ENCODE measurements around the gene ZHX3.

Gene ZHX3

DNA sequence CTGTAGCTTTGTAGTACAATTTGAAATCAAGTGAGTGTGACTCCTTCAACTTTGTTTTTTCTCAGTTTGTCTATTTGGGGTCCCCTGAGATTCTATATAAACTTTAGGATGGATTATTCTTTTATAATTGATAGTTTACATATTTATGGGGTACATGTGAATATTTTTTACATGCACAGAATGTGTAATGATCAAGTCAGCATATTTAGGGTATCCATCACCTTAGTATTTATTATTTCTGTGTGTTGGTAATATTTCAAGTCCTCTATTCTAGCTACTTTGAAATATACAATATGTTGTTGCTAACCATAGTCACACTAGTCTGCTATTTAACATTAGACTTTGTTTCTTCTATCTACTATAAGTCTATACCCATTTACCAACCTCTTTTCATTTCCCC is 129.9 kb downstream of the ZHX3 start:
- no peak for DNase-seq (ENCODE audit: low spot score)

DNA sequence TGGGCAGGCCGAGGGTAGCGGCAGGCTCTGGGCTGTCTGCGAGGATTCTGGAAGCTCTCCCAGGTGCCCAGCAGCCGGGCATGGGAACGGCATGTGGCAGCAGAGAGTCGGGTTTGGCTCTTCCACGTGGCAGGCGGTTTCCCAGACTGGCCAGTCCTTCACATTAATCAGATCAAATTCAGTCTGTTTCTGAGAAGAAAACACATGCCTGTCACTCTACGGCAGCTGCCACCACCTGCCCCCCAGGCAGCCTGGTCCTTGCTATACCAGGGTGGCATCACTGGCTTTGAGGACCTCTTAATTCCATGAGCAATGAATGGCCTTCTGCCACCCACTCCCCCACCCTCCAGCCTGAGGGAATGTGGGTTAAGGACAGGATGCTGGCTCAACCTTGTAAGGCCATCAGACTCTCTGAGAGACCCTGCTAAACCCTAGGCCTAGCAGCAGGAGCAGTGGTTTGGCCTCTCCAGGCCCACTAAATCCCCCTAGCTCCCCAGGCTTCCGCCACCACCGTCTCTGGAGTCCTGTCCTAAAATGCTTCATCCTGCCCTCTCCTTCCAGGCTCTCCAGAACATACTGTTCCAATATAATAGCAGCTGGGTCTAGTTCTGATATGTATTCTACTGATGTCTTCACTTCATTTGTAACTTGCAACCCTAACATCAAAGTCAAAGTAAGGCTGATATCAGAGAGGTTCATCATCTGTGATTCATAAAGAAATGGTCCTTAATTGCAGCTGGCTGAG is 132.3 kb downstream of the ZHX3 start:
- peak; percentile 76 for DNase-seq (ENCODE audit: low spot score)

DNA sequence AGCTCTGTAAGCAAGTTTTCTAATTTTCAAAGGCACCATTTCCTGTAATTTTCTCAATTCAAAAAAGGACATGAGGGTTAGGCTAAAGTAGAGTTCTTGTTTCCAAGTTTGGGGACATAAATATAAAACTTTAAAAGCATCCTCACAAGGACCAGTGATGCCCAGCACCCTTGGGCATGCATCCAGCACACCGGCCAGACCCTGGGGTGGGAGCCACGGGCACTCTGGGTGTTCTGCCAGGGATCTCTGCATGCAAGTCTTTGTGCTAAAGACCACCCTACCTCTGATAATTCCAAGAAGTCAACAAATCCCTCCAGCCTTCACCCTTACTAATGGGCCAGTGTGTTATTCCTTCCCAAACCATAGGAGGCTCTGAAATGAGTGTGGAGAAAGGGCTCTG is 133.7 kb downstream of the ZHX3 start:
- DNase-seq (ENCODE audit: low spot score), result no peak

DNA sequence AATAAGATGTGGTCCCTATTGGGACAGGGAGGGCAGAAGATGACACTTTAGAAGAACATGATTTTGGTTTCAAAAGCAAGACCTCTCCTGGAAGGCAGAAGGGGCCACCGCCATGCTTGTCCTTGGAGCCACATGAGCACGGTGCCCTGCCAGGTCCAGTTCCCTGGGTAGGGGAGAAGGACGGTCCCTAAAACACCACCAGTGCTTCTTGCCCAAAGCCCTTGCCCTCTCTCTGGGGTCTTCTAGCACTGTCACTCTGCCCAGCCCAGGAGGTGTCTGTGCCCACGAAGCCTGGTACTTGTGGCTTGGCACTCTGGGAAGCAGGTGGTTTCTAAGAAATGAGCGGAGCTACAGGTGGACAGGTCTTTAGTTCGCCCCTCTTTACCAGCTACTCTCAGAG is 134.1 kb downstream of the ZHX3 start:
- DNase-seq (ENCODE audit: low spot score), result no peak

DNA sequence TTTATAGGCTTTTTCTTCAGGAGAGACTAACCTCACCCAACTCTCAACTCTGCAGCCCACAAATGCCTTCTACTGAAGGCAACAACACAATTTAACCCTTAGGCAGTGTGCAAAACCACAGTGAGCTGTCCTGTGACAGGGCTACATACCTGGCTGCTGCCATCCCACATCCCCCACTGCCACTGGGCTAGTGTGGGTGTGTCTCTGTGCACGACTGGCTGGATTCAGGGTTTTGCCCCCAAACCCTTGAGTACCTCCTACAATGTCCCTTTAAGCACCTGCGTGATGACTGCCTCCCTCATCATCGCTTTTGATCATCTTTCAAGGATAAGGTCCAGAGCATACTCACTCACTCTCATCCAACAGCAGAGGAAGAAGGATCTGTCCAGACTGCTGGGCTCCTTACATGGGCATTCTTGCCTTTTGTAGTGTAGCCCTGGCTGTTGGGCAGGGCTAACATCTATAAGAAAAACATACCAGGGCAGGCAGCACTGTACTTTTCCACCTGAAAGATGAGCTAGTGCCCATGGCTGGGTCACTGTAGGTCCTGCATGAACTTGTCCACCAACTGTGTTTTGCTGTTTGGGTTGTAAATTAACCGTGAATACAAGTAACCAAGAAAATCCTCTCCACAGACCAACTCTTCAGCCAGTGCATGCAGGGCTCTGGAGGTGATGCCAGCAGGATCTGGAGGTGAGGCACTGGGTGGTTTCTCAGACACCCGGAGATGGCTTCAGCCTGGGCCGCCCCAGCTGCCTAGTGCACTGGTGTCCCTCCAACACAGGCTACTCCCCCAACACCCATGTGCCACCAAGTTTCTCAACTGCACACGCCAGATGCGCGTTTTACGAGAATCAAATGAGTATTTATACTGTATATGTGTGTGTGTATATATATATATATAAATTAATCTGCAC is 135.0 kb downstream of the ZHX3 start:
- DNase-seq (ENCODE audit: low spot score), result no peak

DNA sequence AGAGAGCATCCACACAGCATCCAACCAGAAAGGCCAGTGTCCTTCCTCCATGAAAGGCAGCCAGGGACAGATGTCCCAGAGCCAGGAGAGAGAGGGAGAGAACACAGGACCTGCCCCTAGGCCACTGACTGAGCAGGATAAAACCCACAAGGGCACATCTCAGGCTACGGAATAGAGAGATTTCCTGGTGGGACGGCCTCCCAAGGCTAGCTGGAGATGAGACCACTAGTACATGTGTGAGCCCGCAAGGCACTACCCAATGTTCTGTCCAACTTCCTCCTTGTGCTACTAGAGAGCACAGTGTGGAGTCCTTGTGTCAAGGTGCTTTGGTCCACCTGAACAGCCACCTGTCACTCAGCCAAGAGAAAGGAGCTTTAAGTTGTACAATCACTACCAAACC is 136.0 kb downstream of the ZHX3 start:
- no peak for DNase-seq (ENCODE audit: low spot score)

DNA sequence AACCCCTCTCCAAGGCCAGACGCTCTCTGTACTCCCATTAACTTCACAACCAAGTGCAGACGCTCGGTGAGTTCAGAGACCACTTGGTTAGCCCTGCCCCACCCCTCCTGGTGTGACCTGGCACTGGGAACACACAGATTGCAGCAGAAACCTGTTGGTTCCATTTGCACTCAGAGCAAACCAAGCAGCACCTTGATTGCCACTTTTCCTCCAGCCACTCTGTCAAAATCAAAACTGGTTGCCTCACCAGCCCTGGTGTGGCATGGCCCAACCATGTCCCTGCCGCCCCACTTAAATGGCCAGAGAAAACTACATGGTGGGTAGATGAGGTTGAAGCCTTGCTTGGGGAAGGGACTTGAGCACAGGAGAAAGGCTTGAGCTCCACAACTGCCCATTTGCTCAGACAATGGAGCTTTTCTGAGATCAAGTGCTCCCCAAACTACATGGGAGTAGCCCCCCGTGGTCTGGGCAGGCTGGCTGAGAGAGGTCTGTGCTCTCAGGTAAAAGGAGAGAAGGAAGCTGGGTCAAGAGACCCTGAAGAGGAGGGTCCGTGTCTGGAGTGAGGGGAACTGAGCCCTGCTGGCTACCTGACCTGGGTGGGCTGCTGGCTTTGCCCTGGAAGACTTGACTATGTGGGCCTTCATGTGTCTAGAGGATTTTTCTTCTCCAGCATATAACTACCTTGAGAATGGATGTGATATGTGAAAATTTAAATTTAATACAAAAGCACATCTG is 136.8 kb downstream of the ZHX3 start:
- no peak for DNase-seq (ENCODE audit: low spot score)

DNA sequence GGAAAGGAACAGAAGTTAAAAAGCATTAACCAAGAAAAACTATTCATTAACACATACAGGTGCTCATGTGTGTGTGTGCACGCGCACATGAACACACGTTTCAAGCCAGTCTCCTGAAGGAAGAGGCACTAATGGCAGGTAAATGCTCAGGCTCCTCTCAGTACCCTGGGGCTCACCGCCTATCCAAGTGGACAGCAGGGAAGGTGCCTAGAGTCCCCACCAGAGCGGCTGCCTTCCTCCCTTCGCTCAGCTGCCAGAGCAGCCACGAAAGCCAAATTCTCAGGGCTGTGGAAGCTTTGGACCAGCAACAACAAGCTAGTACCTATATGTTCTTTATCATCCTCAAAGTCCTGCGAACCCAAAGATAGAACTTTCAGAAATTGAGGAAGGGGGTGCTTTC is 137.6 kb downstream of the ZHX3 start:
- no peak for DNase-seq (ENCODE audit: low spot score)

DNA sequence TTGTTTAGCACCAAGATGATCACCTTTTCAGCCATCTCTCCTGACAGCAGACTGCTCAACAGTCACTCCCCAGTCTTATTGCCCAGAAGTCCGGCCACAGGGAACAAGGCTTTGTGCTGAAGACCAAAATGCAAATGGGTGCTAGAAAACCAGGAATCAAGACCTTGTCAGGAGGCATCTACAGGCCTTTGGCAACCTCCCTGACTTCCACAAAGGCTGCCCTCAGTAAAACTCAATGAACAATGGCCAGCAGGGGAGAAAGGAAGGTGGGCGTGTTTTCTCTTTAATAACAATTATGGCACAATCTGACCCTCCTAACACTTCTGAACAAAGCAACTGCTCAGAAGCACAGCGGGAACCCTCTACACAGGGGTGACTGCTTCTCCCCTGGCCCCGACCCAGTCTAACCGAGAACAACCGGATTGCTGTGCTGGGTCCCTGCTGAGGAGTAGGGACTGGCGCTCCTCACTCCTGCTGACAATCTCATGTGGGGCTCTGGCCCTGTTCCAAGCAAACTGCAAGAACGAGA is 138.6 kb downstream of the ZHX3 start:
- peak; percentile 67 for DNase-seq (ENCODE audit: low spot score)

DNA sequence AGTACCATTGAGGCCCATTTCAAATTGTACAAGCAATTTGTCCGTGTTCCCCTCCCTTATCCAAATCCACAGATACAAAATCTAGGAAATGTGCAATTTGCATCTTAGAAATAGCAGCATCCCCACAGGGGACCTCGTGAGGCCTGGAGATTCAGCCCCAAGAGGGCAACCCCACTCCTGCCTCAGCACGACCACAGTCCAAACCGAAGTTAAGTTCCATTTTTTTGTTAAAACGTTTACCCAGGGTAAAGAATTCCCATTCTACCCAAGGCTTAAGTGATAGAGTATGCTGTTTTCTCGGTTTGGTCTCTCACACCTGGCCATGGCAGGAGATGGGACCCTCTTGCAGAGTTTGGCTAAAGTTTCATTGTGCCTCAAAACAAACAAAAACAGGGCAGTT is 139.0 kb downstream of the ZHX3 start:
- no peak for DNase-seq (ENCODE audit: low spot score)

DNA sequence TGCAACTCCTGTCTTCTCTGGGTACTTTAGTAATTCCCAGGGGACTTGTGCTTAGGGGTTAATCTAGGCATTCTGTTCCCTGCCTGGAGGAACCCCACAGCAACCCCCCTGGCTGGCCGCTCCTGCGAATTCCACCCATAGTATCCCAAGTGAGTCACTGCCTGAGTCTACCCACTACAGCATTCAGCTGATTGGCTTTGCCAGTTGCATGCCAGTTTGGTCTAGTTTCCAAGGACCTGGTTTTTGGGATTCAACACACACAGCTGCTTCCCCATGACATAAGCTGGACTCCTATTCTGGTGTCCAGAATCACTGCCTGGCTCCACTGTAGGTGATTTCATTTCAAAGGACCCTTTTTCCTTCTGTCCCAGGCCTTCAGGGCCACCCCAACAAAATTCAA is 139.9 kb downstream of the ZHX3 start:
- DNase-seq (ENCODE audit: low spot score), result no peak

DNA sequence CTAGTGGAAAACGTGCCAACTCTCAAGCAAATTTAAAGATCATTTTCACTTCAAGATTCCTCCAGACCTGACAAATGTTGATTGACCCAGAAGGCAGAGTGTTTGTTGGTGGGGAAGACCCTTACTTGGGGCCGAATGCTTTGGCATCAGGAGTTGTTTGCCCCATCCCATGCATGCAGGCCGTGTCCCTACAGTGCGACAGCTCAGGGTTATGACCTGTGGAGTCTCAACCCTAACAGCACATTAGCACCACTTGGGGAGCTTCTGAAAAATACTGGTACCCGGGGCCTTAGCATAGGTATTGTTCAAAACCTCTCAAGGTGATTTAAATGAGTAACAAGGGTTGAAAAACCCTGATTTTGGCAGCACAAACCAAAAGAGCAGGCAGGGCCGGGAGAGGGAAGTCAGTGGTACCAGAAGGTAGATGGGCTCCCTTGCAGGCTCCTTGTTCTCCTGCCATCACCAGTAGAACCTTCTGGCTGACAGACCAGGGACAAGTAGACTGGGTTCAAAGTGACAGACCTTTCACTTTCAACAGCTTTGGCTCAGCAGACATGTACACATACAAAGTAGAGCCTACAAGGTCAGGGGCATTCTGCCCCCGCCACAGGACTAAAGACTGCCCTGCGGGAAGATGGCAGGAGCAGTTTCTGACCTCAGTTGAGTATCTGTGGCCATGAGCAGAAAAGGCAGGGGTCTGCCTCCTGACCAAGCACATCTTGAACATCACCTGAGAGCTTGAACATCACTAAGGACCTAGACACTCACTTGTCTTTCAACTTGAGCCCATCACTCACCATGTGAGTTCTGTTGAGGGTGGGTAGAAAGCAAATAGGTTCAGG is 140.6 kb downstream of the ZHX3 start:
- no peak for DNase-seq (ENCODE audit: low spot score)

DNA sequence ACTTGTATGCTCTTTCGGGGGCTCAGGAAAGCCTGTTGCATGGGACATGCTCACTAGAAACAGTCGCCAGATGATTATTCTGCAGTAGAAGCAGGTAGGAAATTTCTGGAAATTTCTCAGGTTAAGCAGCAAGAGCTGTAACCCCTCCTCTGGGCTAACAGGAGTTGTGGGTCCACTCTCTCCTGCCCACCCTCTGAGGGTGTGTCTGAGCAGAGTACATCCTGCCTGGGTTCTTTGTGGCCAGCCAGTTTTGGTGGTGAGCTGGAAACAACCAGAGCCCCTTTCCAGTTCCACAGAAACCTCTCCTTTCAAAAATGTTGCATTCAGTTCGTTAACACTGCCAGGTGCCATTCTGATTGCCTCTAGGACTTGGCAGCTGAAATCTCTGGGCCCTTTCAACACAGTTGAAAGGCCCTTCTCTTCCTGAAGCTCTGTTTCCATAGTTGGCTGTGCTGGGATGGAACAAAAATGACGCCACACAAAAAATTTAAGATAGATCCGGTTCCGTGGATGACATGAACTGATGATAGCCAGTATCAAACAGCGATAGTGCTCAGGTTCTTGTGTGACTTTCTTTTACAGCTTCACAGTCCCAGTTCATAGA is 141.7 kb downstream of the ZHX3 start:
- no peak for DNase-seq (ENCODE audit: low spot score)

DNA sequence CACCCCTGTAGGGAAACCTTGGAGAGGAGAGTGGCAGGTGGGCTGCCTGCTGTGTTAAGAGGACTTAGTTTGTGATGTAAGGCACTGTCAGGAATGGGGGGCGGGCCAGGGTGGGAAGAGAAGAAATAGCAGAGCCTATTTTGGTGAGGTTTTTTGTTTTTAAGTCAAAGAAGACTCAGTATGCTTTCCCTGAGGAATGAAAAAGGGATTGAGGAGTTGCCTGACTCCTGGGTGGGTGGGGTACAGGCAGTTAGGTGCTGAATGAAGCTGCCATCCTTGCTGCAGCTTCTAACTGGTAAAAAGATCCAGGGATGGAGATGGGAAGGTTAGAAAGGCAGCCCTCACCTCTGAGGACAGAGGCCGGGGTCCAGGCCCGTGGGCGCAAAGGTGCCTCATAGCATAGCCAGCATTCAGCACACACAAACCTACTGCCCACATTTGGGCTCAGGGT is 142.3 kb downstream of the ZHX3 start:
- DNase-seq (ENCODE audit: low spot score), result no peak

DNA sequence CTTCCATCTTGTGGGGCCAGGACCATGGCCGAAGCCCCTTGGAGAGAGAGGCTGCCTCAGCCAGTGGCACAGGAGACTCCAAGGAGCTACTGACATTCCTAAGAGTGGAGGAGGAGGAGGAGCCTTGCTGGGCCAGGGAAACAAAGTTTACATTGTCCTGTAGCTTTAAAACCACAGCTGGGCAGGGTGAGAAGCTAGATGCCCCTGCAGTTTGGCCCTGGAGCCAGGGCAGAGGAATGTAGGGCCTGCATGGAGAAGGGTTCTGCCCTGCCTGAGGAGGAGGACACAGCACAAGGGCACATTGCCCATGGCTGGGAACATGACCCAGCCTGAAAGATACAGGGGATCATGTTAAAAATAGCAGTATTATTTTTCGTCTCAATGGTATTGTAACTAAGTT is 142.7 kb downstream of the ZHX3 start:
- no peak for DNase-seq (ENCODE audit: low spot score)

DNA sequence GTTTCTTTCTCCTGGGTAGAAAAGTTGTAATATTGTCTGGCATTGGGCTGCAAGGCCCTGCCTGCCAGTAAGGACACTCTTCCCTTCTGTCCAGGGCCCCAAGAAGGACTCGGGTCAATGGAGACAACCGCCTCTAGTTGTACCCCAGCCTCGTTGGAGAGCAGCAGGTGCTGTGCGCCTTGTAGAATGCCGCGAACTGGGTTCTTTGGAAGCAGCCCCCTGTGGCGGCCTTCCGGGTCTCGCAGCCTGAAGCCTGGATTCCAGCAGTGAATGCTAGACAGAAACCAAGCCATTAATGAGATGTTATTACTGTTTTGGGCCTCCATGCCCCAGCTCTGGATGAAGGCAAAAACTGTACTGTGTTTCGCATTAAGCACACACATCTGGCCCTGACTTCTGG is 143.2 kb downstream of the ZHX3 start:
- no peak for DNase-seq (ENCODE audit: low spot score)

DNA sequence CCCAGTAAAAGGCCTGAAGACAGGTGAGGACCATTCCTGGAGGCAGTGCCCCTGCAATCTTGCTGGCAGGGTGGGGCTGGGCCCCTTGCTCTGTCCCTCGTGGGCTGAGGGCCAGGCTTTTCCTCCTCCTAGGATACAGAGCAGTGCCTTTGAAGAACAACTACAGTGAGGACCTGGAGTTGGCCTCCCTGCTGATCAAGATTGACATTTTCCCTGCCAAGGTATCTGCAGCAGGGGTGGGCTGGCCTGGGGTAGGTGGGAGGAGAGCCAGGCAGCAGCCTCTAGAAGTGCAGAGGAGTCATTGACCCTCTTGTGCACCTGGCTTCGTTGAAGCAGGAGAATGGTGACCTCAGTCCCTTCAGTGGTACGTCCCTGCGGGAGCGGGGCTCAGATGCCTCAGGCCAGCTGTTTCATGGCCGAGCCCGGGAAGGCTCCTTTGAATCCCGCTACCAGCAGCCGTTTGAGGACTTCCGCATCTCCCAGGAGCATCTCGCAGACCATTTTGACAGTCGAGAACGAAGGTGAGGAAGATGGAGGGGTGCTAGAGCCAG is 143.7 kb downstream of the ZHX3 start:
- DNase-seq (ENCODE audit: low spot score), result no peak

DNA sequence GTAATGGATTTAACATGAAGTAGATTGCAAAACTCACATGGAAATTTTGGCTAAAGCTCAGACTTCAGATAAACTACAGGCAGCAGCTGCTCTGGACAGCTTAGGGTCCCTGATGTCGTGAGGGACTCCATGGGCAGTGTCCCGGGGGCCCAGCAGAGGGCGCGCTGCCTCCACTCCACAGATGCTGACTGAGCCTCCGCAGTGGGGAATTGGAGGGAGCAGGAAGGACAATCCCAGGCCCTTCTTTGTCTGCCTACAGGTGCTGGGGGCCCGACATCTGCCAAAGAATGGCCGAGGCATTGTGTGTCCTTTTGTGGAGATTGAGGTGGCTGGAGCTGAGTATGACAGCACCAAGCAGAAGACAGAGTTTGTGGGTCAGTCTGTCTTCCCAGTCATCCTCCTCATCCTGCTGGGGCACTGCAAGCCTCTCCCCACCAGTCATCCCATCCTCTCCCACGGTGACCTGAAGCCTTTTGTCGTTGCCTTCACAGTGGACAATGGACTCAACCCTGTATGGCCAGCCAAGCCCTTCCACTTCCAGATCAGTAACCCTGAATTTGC is 144.3 kb downstream of the ZHX3 start:
- peak; percentile 84 for DNase-seq (ENCODE audit: low spot score)

DNA sequence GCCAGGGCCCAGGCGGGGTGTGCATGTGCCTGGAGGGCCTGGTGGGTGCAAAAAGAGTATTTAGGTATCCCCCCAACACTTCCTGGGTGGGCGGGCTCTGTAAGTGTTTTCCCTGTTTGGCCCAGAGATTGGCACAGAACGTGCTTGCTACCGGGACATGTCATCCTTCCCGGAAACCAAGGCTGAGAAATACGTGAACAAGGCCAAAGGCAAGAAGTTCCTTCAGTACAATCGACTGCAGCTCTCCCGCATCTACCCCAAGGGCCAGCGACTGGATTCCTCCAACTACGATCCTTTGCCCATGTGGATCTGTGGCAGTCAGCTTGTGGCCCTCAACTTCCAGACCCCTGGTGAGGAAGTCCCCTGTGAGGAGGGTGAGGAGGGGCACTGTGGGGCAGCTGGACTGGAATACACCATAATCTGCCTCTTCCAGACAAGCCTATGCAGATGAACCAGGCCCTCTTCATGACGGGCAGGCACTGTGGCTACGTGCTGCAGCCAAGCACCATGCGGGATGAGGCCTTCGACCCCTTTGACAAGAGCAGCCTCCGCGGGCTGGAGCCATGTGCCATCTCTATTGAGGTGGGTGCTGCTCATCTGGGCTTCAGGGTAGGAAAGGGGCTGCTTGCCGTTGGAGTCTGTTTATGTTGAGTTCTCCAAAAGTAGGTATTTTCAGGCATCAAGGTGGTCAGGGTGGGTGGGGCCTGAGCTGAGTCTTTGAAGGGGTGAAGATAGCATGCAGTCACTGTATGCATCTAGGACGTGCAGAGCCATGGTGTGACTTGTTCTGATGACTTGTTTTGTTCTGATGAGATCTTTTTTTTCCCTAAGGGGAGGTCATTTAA is 145.0 kb downstream of the ZHX3 start:
- no peak for DNase-seq (ENCODE audit: low spot score)

All from putamen (tissue), 1 donor.